ENCODE measurements around the gene SPATA24. TPM values are rescaled to one million over a fixed set of nuclear protein-coding genes. Genes with fewer than 3 reads are reported as not detected.
A peak's percentile ranks its signal among the peaks of the same experiment; 100 is the strongest.
"Not testable (repeated sequence)": the region's sequence is repeated elsewhere in the genome, so short reads cannot be mapped to it uniquely, and the experiment has no call there.

SPATA24 gene
- total and polyA plus RNA-seq, 5 donors, result 9.8 to 34.6 (median 14.9) TPM

- intact Hi-C loops (cut with DNase I), result loop anchor here in 1 of 4 donors (10.0 kb wide), 1 partner anchor 348 kb away; no protein-coding TSS in a partner anchor
- 73% methylated on average over 9 of the region's 9 CpGs for WGBS
- H3K9me3 ChIP-seq (ENCODE audit: control insufficient read depth, low read length), result no peaks in the 10 kb centered on the region
- no peaks in the 10 kb centered on the region for H3K27me3 ChIP-seq (ENCODE audit: control insufficient read depth, insufficient read depth)
- peak overlapping the region; percentile 64 for H3K27ac ChIP-seq (ENCODE audit: low read length)
- peaks cover 12% of the 10 kb centered on the region for H3K4me1 ChIP-seq (ENCODE audit: control insufficient read depth, insufficient read depth, low read length)
- no peak overlapping the region for H3K4me3 ChIP-seq (ENCODE audit: low read length)
- DNase-seq, result no peak
- peak; percentile 3 to 8 for ATAC-seq
Observed at GRCh38 chr5:139416651-139417050, 12.8 kb upstream of the SPATA24 start.

GRCh38 chr5:139415869-139416268, 12.0 kb upstream of the SPATA24 start:
- intact Hi-C loops (cut with DNase I), result loop anchor here in 1 of 4 donors (2.0 to 10.0 kb wide), 2 partner anchors 23 to 349 kb away; no protein-coding TSS in a partner anchor

DNA sequence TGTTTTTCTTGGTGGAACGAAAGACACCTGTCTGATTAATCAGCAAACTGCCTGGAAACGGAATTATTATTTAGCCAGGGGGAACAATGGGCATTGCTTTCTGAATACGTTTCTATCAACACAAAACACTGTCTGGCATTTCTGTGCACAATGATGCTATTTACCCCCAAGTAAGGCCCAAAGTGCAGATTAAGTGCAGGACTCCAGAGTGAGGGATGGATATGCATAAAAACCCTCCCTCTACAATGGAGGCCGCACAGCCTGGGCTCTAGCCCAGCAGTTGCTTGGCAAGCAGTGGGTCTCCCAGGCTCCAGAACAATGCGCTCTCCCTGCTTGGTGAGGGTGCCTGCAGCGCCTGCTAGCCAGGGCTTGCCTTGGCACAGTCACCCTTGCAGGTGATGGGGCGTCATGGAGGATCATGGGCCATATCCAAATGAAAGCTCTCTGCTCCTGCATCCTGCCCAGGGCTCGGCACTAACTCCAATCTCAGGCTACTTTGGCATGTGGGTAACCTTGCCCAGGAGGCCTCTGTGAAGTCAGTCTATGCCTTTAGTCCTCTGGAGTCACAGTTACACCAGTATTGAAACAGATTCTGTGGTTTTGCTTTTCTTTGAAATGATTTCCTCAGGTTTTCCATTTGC, 11.5 kb upstream of the SPATA24 start:
- no peaks in the 10 kb centered on the region for H3K27me3 ChIP-seq (ENCODE audit: control insufficient read depth, insufficient read depth)
- peak overlapping the region; percentile 73 for H3K27ac ChIP-seq (ENCODE audit: low read length)
- intact Hi-C loops (cut with DNase I), result loop anchor here in 1 of 4 donors (2.0 to 10.0 kb wide), 2 partner anchors 23 to 349 kb away; no protein-coding TSS in a partner anchor
- H3K4me3 ChIP-seq (ENCODE audit: low read length), result no peak overlapping the region
- WGBS, result 41% methylated on average over 8 of the region's 8 CpGs
- H3K4me1 ChIP-seq (ENCODE audit: control insufficient read depth, insufficient read depth, low read length), result peaks cover 12% of the 10 kb centered on the region
- ATAC-seq (peak; percentile 45 to 57), DNase-seq (peak in 2 of 3 donors; percentile 71 to 80)
- no peaks in the 10 kb centered on the region for H3K9me3 ChIP-seq (ENCODE audit: control insufficient read depth, low read length)

More at GRCh38 chr5:139415869-139416268, 12.0 kb upstream of the SPATA24 start:
- Histone ChIP-seq H3K4me1 (ENCODE audit: control insufficient read depth, insufficient read depth, low read length) (peaks cover 12% of the 10 kb centered on the region), H3K27ac (ENCODE audit: low read length) (peak overlapping the region; percentile 84), H3K4me3 (ENCODE audit: low read length) (no peak overlapping the region), H3K27me3 (ENCODE audit: control insufficient read depth, insufficient read depth) (no peaks in the 10 kb centered on the region), H3K9me3 (ENCODE audit: control insufficient read depth, low read length) (no peaks in the 10 kb centered on the region)
- no peak for ATAC-seq
- no peak for DNase-seq

DNA sequence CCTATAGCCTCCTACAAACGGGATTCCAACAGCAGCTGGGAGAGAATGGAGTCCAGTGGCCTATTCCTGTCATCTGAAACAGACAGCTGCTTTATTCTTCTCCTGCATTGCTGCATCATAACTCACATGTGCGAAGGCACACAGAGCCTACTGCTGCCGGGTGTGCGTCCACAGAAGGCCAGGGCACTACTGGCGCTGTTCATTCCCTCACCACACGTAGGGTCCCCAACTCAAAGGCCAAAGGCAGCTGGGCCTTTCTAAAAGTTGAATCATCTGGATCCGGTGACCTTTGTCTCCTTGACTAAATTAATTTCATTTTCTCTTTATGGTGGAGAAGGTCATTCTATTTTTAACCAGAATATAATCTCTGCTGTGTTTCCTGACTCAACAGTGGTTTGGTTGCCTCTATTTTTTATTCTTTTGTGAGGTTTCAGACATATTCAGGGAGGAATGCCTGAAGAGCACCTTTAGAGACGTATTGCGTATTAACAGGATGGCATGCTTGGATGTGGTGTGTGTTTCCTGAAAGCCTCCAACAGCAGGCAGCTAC, 10.8 kb upstream of the SPATA24 start:
- Histone ChIP-seq H3K27me3 (ENCODE audit: control insufficient read depth, insufficient read depth) (no peaks in the 10 kb centered on the region), H3K4me3 (ENCODE audit: low read length) (no peak overlapping the region), H3K27ac (ENCODE audit: low read length) (peak overlapping the region; percentile 97), H3K9me3 (ENCODE audit: control insufficient read depth, low read length) (no peaks in the 10 kb centered on the region), H3K4me1 (ENCODE audit: control insufficient read depth, insufficient read depth, low read length) (peaks cover 12% of the 10 kb centered on the region)
- no peak for DNase-seq
- WGBS, result 50% methylated on average over 9 of the region's 9 CpGs
- intact Hi-C loops (cut with DNase I), result loop anchor here in 1 of 4 donors (2.0 to 10.0 kb wide), 2 partner anchors 22 to 350 kb away; no protein-coding TSS in a partner anchor
- peak in 1 of 2 donors; percentile 20 for ATAC-seq

- 65% methylated on average over 6 of the region's 6 CpGs for WGBS
- no peak for DNase-seq
- ATAC-seq, result no peak
- Histone ChIP-seq H3K27ac (ENCODE audit: low read length) (peak overlapping the region; percentile 5), H3K4me1 (ENCODE audit: control insufficient read depth, insufficient read depth, low read length) (peaks cover 9% of the 10 kb centered on the region), H3K27me3 (ENCODE audit: control insufficient read depth, insufficient read depth) (no peaks in the 10 kb centered on the region), H3K9me3 (ENCODE audit: control insufficient read depth, low read length) (no peaks in the 10 kb centered on the region), H3K4me3 (ENCODE audit: low read length) (no peak overlapping the region)
- intact Hi-C loops (cut with DNase I), result loop anchor here in 1 of 4 donors (2.0 to 10.0 kb wide), 2 partner anchors 21 to 351 kb away; no protein-coding TSS in a partner anchor
Observed at GRCh38 chr5:139413963-139414362, 10.1 kb upstream of the SPATA24 start.

DNA sequence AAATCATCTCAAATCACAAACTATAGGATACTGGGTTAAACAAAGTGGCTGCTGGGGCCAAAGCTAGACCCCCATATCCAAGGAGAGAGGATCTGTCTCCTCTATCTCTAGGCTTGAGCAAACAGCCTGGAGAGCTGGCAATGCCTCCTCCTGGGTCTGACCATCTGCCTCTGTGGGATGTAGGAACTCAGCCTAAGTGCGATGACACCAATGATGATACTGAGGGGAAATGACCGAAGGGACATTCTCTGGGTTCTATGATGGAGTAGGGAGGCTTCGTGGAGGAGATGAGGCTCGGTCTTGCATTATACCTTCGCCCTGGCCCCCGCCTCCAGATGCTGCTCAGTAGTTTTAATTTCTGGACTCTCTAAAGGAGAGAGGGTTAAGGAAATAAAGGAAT, 9.3 kb upstream of the SPATA24 start:
- Histone ChIP-seq H3K27me3 (ENCODE audit: control insufficient read depth, insufficient read depth) (no peaks in the 10 kb centered on the region), H3K27ac (ENCODE audit: low read length) (no peak overlapping the region), H3K9me3 (ENCODE audit: control insufficient read depth, low read length) (no peaks in the 10 kb centered on the region), H3K4me1 (ENCODE audit: control insufficient read depth, insufficient read depth, low read length) (peaks cover 9% of the 10 kb centered on the region), H3K4me3 (ENCODE audit: low read length) (no peak overlapping the region)
- 95% methylated on average over 6 of the region's 6 CpGs for WGBS
- ATAC-seq (no peak), DNase-seq (no peak)
- intact Hi-C loops (cut with DNase I), result loop anchor here in 1 of 4 donors (10.0 kb wide), 1 partner anchor 352 kb away; no protein-coding TSS in a partner anchor

- Histone ChIP-seq H3K4me1 (ENCODE audit: control insufficient read depth, insufficient read depth, low read length) (peaks cover 5% of the 10 kb centered on the region), H3K27me3 (ENCODE audit: control insufficient read depth, insufficient read depth) (no peaks in the 10 kb centered on the region), H3K9me3 (ENCODE audit: control insufficient read depth, low read length) (no peaks in the 10 kb centered on the region), H3K4me3 (ENCODE audit: low read length) (no peak overlapping the region), H3K27ac (ENCODE audit: low read length) (no peak overlapping the region)
- intact Hi-C loops (cut with DNase I), result loop anchor here in 1 of 4 donors (10.0 kb wide), 1 partner anchor 354 kb away; no protein-coding TSS in a partner anchor
- DNase-seq (no peak), ATAC-seq (no peak)
- 80% methylated on average over 17 of the region's 17 CpGs for WGBS
Observed at GRCh38 chr5:139410993-139411828, 7.3 kb upstream of the SPATA24 start.

- peaks cover 2% of the 10 kb centered on the region for H3K4me1 ChIP-seq (ENCODE audit: control insufficient read depth, insufficient read depth, low read length)
- WGBS, result 58% methylated on average over 6 of the region's 6 CpGs
- no peak for ATAC-seq
- no peaks in the 10 kb centered on the region for H3K9me3 ChIP-seq (ENCODE audit: control insufficient read depth, low read length)
- H3K27ac ChIP-seq (ENCODE audit: low read length), result peak overlapping the region; percentile 23
- DNase-seq, result no peak
- H3K4me3 ChIP-seq (ENCODE audit: low read length), result no peak overlapping the region
- intact Hi-C loops (cut with DNase I), result loop anchor here in 1 of 4 donors (10.0 kb wide), 1 partner anchor 354 kb away; no protein-coding TSS in a partner anchor
- no peaks in the 10 kb centered on the region for H3K27me3 ChIP-seq (ENCODE audit: control insufficient read depth, insufficient read depth)
Observed at GRCh38 chr5:139410121-139410992, 6.5 kb upstream of the SPATA24 start.

- DNase-seq; H3K4me1 ChIP-seq (ENCODE audit: control insufficient read depth, insufficient read depth, low read length); ATAC-seq; intact Hi-C loops (cut with DNase I); H3K9me3 ChIP-seq (ENCODE audit: control insufficient read depth, low read length); H3K27me3 ChIP-seq (ENCODE audit: control insufficient read depth, insufficient read depth); H3K27ac ChIP-seq (ENCODE audit: low read length); H3K4me3 ChIP-seq (ENCODE audit: low read length): not testable (repeated sequence)
- 88% methylated on average over 5 of the region's 5 CpGs for WGBS
Observed at GRCh38 chr5:139409116-139409515, 5.2 kb upstream of the SPATA24 start.

GRCh38 chr5:139408191-139408590, 4.3 kb upstream of the SPATA24 start:
- Histone ChIP-seq H3K27ac (ENCODE audit: low read length) (no peak overlapping the region), H3K4me1 (ENCODE audit: control insufficient read depth, insufficient read depth, low read length) (no peaks in the 10 kb centered on the region), H3K4me3 (ENCODE audit: low read length) (no peak overlapping the region), H3K9me3 (ENCODE audit: control insufficient read depth, low read length) (no peaks in the 10 kb centered on the region), H3K27me3 (ENCODE audit: control insufficient read depth, insufficient read depth) (no peaks in the 10 kb centered on the region)
- DNase-seq, result no peak
- intact Hi-C loops (cut with DNase I), result no loop called here
- no peak for ATAC-seq
- 91% methylated on average over 7 of the region's 7 CpGs for WGBS
